Activated CD8-positive, alpha-beta memory T cell treated with anti-CD3 and anti-CD28 coated beads for 1 hour (primary cell): ENCODE results near the gene ARL10.

Experiments used
- DNase-seq, 2 donors: peaks; one replicate each; pipeline ENCODE4 v3.0.0-alpha.2; 2020; ENCODE audit warnings: low read depth in 1 of 2; ENCODE audit errors: extremely low read depth in 1 of 2

The ARL10 gene

DNA sequence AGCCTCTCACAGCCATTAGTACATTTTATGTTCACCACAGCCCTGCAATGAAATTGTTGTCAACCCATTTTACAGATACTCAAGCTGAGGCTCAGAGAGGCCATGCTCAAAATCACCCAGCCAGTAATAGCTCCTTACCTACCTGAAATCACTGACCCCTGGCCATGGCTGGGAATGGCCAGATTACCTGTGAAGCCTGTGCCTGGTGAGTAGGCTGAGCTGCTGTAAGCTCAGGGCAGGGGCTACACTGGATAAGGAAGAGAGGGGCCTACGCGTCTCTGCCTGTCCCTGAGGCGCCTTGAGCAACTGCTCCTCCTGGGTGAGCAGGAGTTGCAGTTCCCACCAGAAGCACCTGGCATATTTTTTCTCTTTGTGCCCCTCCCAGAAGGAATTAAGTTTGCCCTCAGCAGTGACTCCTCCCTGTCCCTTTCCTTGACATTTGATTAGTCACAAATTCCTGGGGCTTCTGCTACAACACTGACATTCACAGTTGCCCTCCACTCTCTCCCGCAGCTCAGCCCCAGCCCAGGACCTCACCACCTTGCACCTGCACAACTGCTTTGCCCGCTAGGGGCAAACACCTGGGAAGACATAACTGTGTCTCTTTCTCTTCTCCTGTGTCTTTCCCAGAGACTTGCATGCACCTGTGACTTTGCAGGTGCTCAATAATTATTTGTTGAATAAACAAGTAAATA is 45.3 kb downstream of the ARL10 start:
- DNase-seq, result no peak

DNA sequence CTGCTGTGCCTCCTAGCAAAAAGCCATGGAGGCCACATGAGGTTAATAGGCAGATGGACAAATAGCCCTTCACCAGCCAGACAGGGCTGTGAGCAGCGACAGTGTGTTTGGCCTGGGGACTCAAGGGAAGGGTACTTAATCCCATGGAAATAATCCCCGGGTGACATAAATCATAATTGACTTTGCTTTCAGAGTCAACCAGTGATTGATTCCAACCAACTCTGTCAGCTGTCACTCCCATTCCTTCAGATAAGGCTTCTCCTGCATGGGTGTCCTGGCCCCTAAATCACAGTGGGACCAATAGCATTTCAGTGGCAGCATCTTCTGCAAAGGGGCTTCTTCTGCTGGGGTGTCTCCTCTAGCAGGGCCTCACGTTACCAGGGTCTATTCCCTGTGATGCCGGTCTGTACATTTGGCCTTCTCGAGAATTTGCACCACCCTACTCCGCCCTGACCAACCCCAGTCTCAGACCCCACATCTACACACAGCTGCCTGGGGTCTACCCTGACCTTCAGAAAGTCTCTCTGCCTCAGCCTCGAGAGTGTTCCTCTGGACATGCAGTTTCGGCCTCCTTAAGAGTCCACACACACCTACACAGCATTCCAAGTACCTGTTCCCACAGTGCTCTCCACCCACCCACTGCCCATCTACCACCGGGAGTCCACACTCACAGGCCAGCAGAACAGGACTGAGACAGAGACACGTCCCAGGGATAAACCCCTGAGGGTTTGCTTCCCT is 47.4 kb downstream of the ARL10 start:
- no peak for DNase-seq

DNA sequence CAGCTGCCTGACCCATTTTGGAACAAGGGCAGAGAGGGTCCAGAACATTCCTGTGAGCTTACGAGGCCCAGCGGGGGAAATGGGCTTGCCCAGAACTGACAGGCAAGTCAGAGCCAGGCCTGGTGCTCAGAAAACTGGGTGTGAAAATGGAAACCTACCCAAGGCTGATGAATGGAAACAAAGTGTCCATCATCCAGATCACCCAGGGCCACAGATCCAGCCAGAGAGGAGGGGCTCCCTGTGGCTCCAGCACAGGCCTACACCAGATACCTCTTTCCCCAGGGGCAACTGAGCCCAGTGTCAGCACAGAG is 47.9 kb downstream of the ARL10 start:
- DNase-seq, result no peak

DNA sequence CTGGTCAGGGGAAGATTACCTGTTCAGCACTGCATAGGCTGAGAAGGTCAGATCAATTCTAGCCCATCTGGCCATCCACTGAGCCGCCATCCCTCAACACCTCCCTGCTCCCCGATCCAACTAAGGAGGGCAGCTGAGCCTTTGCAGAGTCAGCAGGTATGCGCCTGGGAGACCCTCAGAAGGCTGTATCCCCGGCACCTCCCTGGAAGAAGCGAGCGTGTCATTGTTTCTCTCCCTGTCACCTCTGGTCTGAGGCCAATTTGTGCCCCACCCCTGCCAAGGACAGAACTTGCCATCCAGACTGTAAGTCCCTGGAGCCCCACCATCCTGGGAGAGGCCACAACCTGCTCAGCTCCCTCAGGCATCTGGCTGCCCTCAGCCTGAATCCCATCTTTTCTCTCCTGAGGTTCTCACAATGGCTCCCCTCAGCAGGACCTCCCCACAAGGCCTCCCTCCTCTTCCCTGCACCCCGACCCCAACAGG is 48.5 kb downstream of the ARL10 start:
- DNase-seq, result no peak

DNA sequence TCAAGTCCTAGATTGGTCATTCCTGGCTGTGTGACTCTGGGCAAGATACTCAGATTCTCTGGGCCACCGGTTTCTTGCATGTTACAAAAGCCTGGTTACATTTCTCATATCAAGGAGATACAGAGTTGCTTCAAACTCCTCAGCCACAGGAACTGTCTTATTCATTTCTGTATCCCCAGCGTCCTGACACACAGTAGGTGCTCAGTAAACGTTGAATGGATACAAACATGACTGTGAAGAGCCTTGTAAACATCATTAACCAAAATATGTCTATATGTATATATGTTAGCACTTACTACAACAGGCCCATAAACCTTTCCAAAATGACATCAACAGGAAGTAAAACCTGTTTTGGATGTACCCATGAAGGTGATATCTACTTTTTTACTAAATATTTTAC is 49.4 kb downstream of the ARL10 start:
- no peak for DNase-seq

DNA sequence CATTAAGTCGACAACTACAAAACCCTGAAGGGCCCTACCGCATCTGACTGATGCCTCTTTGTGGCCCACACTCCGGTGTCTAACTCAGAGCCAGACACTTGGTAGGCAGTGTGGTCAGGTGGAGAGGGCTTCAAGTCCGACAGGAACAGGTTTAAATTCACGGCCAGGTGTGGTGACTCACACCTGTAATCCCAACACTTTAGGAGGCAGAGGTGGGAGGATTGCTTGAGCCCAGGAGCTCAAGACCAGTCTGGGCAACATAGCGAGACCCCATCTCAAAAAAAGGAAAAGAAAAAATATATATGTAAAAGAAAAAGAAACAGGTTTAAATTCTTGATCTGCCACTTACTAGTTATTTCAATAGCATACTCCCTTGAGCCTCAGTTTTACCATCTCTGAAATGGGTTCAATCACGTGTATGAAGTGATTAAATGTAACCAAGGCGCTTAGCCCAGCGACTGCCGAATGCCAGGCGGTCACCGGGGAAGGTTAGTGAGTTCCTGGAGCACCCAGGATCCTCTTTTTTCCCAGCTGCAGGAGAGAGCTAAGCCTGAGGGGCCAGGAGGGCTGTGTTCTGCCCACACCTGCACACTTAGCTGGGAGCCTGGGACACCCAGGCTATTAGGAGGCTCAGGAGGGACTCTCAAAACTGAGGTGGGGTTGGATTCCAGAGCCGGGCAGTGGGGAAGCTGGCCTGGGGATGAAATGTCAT is 50.1 kb downstream of the ARL10 start:
- no peak for DNase-seq

DNA sequence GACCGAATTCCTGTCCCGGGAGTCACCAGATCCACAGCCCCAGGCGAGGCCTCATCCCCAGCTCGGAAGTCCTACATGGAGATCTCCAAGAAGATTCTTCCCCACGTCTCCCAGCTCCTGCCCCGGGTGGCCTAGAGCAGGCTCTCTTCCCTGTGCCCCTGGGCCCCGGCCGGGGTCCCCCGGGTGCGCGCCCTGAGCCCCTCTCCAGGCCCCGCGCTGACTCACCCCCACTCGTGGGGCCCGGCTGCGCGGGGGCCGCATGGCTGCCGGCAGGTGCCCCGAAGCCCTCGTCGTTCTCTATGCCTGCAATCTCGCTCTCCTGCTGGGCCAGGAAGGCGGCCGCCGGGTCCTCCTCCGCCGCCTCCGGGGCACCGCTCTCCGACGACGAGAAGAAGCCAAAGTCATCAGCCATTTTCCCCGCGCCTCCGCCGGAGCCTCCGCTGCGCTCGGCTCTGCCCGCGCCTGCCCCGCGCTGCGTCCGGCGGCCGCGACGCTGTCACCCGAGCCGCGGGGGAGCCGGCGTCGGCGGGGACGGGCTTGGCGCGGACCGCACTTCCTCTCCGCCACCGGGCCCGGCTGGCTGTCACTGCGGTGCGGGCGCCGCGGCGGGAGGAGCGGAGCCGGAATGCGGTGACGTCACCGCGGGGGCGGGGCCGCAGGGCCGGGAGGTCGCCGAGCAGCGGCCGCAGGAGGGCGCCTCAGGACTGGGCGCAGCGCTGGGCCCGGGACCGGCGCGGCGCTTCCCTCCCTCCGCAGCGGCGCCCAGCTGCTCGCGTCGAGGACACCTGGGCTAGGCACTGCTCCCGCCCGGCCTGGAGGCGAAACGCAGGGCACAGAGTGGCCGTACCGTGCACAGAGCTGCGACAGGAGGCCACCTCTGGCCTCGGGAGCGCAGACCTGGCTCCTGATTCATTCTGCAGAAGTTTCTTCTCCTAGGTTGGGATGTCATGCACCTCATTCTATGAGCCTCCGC is 51.0 kb downstream of the ARL10 start, which contains the start of gene CLTB:
TSS of gene CLTB (minus strand) at position 588 of the 973 bp plus-strand sequence. CDS start at position 412, 176 bp downstream.
- peak; percentile 60 to 94 for DNase-seq

DNA sequence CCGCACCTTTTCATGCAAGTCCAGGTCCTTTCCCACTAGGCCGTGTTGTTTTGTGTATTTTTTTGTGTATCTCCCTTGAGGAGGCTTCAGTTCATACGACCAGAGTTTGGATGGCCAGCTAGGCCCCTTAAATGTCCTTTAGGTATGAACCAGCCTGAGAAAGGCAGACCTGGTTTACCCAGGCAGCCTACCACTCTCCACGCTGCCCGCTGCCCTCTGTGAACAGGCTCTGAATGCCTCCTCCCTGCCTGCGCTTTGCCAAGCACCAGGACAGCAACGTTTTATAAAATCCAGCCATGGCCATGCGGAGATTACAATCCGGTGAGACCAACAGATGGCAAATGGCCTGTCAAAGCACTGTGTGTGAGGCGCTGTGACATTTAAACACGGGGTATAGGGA is 51.7 kb downstream of the ARL10 start:
- DNase-seq, result no peak

DNA sequence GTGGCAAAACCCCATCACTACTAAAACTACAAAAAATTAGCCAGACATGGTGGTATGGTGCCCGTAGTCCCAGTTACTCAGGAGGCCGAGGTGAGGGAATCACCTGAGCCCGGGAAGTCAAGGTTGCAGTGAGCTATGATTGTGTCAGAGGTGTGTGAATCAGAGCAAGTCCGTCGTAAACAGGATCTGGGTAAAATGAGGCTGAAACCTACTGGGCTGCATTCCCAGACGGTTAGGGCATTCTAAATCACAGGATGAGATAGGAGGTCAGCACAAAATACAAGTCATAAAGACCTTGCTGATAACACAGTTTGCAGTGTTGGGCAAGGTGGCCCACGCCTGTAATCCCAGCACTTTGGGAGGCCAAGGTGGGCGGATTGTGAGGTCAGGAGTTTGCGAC is 53.0 kb downstream of the ARL10 start:
- DNase-seq, result no peak

DNA sequence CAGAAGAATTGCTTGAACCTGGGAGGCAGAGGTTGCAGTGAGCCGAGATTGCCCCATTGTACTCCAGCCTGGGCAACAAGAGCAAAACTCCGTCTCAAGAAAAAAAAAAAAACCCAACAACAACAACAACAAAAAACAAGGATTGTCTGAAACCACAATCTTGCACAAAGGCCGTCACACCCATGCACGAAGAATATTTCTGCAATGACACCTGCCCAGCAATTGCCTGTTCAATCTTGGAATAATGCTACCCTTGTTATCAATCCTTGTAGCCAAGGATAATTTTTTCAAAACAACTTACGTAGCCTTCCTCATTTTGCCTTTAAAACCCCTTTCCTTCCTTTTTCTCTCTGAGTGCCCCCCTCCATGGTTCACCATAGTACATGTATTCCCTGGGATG is 54.8 kb downstream of the ARL10 start:
- DNase-seq, result no peak

DNA sequence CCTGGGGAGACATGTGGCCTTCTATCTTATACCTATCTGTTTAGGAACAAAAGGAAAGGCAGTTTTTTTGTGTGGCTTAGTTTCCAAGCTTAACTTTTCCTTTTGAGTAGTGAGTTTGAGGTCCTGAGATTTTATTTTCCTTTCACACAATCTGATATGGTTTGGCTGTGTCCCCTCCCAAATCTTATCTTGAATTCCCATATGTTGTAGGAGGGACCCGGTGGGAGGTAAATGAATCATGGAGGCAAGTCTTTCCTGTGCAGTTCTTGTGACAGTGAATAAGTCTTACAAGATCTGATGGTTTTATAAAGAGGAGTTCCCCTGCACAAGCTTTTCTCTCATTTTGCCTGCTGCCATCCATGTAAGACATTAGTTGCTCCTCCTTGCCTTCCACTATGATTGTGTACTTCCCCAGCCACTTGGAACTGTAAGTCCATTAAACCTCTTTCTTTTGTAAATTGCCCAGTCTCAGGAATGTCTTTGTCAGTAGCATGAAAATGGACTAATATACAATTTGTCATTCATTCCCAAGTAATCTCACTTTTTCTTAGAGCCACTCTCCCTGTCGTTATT is 55.8 kb downstream of the ARL10 start:
- no peak for DNase-seq

DNA sequence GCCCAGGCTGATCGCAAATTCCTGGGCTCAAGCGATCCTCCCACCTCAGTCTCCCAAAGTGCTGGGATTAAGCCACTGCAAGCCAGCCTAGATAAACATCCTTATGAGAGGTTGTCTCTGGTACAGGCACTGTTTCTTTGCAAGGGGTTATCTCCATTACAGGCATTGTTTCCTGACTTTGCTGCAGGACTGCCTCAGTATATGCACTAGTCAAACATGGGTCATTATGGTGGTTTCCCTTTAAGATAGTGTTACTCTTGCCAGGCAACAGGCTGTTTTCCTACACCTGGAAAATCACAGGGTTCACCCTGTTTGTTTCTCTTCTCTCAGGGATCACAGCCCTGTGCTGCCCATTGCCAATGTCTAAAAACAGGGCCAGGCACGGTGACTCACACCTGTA is 58.9 kb downstream of the ARL10 start:
- no peak for DNase-seq

DNA sequence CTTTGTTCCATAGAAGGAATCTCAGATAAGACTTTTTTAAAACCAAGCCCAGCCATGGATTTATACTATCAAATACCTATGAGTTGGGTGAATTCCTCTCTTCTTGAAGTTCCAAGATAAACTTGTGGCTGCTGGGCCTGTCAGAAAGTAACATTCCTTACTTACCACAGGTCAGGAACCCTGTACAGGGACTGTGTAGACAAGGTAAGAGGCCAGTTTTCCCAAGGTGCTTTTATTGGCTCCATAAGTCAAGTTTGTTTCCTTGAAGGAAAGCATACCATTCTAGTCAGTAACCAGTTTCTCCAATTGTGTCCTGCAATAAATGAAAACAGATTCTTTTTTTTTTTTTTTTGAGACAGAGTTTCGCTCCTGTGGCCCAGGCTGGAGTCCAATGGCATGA is 59.9 kb downstream of the ARL10 start:
- DNase-seq, result no peak

DNA sequence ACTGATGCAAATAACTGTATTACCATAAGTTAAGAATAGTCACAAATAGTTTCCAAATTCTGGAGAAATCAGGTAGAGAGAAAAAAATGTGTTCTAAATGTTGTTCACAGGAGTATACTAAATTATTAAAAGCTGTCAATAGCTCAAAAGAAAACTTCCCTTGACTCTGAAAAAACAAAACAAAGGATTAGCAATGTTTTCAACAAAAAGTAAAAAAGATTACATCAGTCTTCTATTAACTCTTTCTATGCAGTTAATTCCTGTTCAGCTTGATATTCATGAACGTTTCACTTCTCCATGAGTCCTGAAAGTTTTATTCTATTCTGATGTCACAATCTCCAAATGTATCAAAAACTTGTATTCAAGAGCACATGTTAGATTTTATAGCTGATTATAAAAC is 60.5 kb downstream of the ARL10 start:
- no peak for DNase-seq

DNA sequence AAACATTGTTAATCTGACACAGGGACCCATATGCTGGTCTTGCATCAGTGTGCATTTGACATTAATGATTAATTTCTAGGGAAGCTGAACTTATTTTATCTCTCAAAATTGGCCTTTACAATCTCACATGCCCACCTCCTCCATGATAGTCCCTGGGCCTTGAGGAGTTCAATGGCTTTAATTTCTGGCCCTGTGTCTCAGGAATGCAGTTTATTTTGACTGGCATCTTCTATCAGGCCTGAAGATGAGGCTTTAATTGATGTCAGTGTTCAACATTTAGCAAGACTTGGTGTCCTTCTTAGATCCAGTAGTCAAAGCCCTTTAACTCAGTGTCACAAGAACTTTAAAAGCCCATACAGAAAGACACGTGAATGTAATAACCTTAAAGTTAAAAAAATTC is 61.6 kb downstream of the ARL10 start:
- no peak for DNase-seq

DNA sequence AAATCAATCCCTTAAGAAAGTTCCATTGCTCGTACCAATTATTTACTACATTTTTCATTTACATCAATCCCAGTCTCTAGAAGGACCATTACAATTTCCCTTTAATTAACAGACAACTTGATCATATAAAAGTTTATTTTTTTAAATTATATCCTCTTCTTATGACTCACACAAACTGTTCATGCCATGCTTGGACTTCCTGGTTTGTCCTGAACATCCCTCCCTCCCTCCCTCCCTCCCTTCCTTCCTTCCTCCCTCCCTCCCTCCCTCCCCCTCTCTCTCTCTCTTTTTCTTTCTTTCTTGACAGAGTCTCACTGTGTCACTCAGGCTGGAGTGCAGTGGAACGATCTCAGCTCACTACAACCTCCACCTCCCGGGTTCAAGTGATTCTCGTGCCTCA is 62.7 kb downstream of the ARL10 start:
- no peak for DNase-seq

DNA sequence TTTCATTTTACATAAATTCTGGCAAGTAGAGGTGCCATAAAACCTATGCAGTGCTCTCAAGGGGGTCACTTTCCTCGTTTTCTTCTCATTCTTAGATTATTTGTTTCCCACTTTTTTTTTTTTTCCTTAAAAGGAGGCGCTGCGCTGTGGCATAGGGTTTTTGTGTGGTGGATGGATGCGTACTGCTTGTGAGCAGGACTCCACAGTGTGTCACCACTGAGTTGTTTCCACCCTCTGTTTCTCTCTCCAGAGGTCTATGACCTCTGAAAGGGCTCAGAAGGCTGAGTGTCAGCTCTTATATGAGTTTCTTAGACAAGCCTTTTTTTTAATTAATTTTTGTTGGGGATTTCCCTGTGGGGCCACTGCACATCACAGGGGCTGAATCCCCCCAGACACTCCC is 64.7 kb downstream of the ARL10 start:
- DNase-seq, result no peak
